IPS-15b (cell line): ENCODE data around the gene SCFD2.

Source experiments
- H3K27me3 ChIP-seq: one replicate; pipeline ENCODE4 v1.6.1; 2013; ENCODE audit warnings: low read length; ENCODE audit not compliant: control insufficient read depth, insufficient read depth
- H3K36me3 ChIP-seq: one replicate; pipeline ENCODE4 v1.6.1; 2013; ENCODE audit warnings: low read length; ENCODE audit not compliant: control insufficient read depth, insufficient read depth
- H3K4me1 ChIP-seq: one replicate; pipeline ENCODE4 v1.6.1; 2013; ENCODE audit warnings: mild to moderate bottlenecking, low read length; ENCODE audit not compliant: control insufficient read depth, insufficient read depth
- H3K4me3 ChIP-seq: one replicate; pipeline ENCODE4 v1.5.1; 2013; ENCODE audit warnings: low read depth, low read length
- H3K9ac ChIP-seq: one replicate; pipeline ENCODE4 v1.6.1; 2013; ENCODE audit warnings: low read depth, mild to moderate bottlenecking, low read length
- H3K9me3 ChIP-seq: one replicate; pipeline ENCODE4 v1.6.1; 2013; ENCODE audit warnings: mild to moderate bottlenecking, low read length; ENCODE audit not compliant: control insufficient read depth, insufficient read depth

Gene SCFD2

DNA sequence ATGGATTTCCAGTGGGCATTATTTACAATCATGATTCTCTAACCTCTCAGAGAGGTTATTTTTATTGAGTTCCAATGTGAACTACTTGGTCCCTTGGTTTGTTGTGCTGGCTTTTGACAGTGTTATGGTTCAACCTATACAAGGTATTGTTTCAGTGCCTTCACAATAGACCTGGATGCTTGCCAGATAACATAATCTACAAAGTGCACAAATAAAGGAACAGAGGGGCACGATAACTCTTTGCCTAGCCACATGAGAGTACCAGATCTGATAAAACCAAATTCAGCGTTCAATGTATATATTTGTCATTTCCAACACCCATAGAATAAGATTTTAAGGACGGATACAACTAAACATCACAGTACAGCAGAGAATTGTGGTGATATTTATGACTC, 382.9 kb downstream of the SCFD2 start:
- Histone ChIP-seq H3K9me3 (no peaks in the 10 kb centered on the region), H3K4me1 (no peaks in the 10 kb centered on the region), H3K9ac (no peak overlapping the region), H3K27me3 (no peaks in the 10 kb centered on the region), H3K36me3 (no peaks in the 10 kb centered on the region), H3K4me3 (no peak overlapping the region)

DNA sequence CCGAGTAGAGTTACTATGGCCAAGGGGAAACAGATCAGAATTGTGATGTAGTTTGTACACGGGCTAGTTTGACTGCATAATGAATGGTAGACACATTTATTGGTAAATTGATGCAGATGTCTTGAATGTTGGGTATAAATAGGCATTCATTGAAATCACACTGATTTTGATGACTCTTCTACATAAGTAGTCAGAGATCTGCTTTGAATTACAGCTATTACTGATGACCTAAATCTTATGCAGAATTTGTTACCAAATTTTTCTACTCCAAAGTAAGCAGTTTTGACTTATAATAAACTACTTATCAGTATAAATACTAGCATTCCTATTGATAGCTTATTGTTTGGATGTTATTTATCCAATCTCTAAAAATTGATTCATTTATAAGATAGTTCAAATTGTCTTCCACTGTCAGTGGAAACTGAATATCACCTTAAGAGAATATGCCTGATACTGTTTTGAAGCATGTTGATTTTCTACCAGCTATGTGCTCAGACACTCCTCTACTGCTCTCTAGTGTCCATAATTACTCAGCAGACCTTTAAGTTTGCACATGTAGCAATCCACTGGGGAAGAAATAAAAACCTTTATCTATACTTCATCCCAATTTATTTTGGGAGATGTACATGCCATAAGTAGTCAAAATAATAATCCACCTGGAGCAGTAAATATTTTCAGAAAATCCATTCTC, 383.5 kb downstream of the SCFD2 start:
- Histone ChIP-seq H3K36me3 (no peaks in the 10 kb centered on the region), H3K9ac (no peak overlapping the region), H3K9me3 (no peaks in the 10 kb centered on the region), H3K4me3 (no peak overlapping the region), H3K4me1 (no peaks in the 10 kb centered on the region), H3K27me3 (no peaks in the 10 kb centered on the region)

DNA sequence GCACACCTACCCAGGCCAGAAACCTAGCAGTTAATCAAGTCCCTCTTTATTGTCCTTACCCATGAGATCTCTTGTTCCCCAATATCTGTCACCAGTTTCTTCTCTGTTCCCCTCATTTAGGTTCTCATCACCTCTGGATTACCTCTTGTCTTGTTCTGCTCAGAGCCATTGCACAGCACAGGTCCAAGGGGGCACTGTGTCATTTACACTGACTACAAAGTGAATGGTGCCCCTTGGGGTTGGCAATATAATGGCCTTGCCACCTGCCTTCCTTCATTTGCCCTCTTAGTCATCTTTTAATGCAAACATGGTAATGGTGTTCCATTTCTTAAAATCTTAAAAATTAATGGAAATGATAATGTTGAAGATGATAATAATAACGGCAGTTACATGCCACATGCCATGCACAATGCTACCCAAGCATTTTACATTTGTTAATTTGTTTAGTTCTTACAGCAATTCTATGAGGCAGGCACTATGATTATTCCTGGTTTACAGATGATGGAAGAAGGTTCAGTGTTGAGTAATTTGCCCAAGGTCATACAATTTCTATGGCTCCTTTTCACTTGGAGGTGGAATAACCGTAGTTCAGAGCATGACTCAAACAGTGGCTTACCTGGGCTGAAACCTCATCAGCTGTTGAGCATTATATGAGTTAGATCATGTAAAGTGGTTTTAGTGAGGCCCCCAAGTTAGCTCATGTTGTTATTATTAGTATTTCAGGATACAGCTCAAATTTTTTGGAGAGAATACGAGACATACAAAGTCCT, 385.9 kb downstream of the SCFD2 start:
- Histone ChIP-seq H3K36me3 (no peaks in the 10 kb centered on the region), H3K4me3 (no peak overlapping the region), H3K4me1 (no peaks in the 10 kb centered on the region), H3K9me3 (no peaks in the 10 kb centered on the region), H3K27me3 (no peaks in the 10 kb centered on the region), H3K9ac (no peak overlapping the region)

DNA sequence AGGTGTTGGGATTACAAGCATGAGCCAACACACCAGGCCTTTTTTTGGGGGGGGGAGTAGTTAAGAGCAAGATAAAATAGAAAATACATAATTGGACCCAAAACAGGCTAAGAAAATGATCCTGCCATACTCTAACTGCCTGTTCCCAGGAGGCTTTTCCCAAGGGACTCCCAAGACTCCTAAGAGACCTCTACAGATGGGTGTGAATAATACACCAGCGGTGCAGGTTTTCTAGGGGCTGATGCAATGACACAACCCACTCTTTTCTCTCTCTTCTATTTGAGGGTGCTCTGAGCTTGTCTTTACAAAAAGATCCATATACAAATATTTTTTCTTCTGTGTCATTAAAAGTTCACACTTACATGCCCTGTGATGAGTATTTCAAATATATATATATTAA, 386.8 kb downstream of the SCFD2 start:
- H3K36me3 ChIP-seq: no peaks in the 10 kb centered on the region
- no peaks in the 10 kb centered on the region for H3K9me3 ChIP-seq
- H3K9ac ChIP-seq: no peak overlapping the region
- no peak overlapping the region for H3K4me3 ChIP-seq
- no peaks in the 10 kb centered on the region for H3K4me1 ChIP-seq
- no peaks in the 10 kb centered on the region for H3K27me3 ChIP-seq

DNA sequence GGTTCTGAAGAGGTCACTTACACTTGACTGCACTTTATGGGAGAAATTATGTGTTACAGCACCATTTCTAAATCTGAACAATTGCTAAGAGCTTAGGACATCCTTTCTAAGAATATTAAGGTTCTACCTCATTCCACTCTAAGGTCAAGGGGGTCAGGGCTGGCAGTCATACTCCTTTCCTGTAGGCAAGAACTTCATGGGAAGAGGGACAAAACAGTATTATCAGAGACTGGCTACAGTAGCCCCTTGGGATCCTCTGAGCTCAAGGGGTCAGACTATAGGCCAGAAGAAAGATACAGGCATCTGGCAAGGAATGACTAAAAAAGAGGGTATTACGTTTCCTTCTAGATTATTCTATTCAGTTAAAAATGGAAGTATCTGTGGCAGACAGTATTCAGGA, 388.6 kb downstream of the SCFD2 start:
- H3K9me3 ChIP-seq: no peaks in the 10 kb centered on the region
- no peak overlapping the region for H3K9ac ChIP-seq
- H3K36me3 ChIP-seq: no peaks in the 10 kb centered on the region
- no peaks in the 10 kb centered on the region for H3K27me3 ChIP-seq
- no peaks in the 10 kb centered on the region for H3K4me1 ChIP-seq
- no peak overlapping the region for H3K4me3 ChIP-seq

DNA sequence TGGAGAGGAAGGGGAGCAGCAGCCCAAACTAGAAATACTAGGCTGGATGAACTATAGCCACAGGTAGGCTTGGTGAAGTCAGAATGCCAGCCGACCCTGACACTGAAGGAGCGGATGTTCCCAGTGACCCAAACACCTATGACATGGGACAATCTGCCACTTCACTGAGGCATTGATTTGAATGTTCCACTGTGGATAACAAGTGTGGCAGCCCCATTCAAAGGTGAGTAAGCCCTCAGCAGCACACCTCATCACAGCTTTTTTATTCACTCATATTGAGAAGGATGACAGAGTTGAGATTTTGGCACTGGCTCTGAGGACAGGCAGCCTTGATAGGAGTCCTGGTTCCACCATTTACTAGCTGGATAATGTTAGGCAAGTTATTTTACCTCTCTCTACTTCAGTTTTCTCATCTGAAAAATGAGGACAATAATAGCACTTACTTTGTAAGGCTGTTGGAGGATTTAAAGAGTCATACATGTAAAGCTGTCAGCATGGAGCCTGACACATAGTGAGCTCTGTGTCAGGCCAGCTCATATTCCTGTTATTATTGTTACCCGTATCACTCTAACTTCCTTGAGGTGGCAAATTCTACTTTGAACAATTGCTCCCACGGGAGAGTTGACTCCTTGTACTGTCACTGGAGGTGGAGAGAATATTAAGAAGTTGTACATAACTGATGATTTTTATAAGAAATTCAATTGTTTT, 389.2 kb downstream of the SCFD2 start:
- no peaks in the 10 kb centered on the region for H3K36me3 ChIP-seq
- H3K9ac ChIP-seq: no peak overlapping the region
- H3K9me3 ChIP-seq: no peaks in the 10 kb centered on the region
- H3K4me3 ChIP-seq: no peak overlapping the region
- no peaks in the 10 kb centered on the region for H3K4me1 ChIP-seq
- H3K27me3 ChIP-seq: no peaks in the 10 kb centered on the region

DNA sequence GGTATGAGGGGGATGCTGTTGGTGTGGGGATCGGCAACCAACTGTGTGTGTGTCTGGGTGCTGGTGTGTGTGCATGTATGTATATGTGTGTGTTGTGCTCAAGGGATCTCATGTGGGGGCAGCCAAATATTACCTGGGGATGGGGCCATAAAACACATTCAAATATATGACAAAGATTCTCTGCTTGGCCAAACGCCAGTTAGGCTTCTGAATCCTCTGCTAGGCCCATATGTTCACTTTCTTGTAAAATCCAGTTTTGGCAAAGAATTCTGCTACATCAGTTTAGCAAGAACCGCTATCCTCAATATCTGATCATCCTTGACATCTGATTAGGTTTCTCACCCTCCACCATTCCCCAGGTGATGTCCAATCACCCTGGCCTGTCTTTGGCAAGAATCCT, 397.2 kb downstream of the SCFD2 start:
- no peak overlapping the region for H3K9ac ChIP-seq
- no peaks in the 10 kb centered on the region for H3K27me3 ChIP-seq
- no peaks in the 10 kb centered on the region for H3K4me1 ChIP-seq
- H3K9me3 ChIP-seq: no peaks in the 10 kb centered on the region
- H3K4me3 ChIP-seq: no peak overlapping the region
- H3K36me3 ChIP-seq: no peaks in the 10 kb centered on the region

DNA sequence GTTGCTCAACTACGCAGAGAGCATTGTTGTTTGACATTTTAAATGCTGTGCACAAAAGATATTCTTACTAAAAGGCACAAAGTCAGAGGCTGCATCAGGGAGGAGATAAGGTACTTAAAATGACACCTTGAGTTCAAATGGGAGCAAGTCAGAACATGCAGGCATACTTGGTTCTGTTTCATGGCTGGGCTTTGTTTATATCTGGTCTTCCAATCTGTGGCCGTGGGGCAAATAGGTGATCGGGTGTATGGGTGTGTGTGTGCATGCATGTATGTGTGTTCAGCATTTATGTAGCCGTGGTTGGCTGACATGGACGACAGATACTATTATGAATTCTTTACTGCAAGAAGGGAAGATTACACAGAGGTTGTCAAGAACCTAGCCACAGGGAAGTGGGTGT, 397.6 kb downstream of the SCFD2 start:
- Histone ChIP-seq H3K4me3 (no peak overlapping the region), H3K9me3 (no peaks in the 10 kb centered on the region), H3K27me3 (no peaks in the 10 kb centered on the region), H3K4me1 (no peaks in the 10 kb centered on the region), H3K9ac (no peak overlapping the region), H3K36me3 (no peaks in the 10 kb centered on the region)

DNA sequence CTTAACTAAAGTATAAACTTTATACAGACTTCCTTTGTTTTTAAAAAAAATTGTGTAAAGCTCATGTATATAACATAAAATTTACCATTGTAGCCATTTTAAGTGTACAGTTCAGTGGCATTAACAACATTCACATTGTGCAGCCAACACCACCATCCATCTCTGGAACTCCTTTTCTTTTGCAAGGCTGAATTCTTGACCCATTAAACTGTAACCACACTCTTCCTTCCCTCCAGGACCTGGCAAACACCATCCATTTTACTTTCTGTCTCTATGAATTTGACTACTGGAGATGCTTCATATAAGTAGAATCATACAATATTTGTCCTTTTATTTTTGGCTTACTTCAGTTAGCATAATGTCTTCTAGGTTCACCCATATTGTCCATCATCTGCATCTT, 399.1 kb downstream of the SCFD2 start:
- H3K9me3 ChIP-seq: no peaks in the 10 kb centered on the region
- no peak overlapping the region for H3K4me3 ChIP-seq
- no peaks in the 10 kb centered on the region for H3K4me1 ChIP-seq
- no peak overlapping the region for H3K9ac ChIP-seq
- H3K27me3 ChIP-seq: no peaks in the 10 kb centered on the region
- H3K36me3 ChIP-seq: no peaks in the 10 kb centered on the region

DNA sequence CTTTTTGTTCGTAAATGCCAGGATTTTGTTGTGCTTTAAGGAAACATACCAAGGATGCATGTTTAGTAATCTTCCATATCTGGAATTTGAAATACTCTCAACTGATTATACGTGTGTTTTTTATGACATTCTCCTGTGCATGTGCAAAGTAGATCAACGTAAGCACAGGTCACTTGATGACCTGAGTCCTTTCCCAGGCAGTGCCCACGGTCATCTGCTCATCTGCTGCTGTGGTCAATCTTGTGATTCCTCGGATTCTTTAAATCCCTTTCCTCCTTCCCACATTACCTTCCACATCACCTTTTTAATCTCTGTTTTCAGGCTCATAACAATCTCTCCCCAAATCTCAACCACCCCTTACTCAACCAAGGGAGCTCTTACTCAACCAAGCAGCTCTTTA, 399.7 kb downstream of the SCFD2 start:
- Histone ChIP-seq H3K36me3 (no peaks in the 10 kb centered on the region), H3K27me3 (no peaks in the 10 kb centered on the region), H3K9me3 (no peaks in the 10 kb centered on the region), H3K4me3 (no peak overlapping the region), H3K4me1 (no peaks in the 10 kb centered on the region), H3K9ac (no peak overlapping the region)

DNA sequence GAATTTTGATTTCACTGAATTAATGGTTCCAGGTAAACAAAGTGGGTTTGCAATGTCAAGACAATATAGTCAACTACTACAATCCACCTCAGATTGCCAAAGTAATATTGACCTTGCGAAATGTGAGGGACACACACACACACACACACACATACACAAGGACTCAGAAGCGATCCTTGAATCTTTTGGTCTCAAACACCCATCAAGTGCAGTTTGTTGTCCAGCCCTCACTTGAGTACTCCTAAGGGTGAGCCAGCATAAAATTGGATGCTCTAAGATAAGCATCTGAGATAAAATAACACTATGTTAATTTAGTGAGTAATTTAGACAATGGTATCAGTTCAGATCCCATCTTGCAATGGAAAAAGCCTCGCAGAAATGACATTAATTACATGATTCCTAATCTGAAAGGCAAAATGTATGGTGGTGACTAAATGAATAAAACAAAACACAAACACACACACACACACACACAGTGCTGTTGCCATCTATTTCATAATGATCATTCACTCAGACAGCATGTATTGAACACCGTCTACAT, 401.2 kb downstream of the SCFD2 start:
- no peaks in the 10 kb centered on the region for H3K36me3 ChIP-seq
- H3K9me3 ChIP-seq: no peaks in the 10 kb centered on the region
- H3K4me1 ChIP-seq: no peaks in the 10 kb centered on the region
- H3K9ac ChIP-seq: no peak overlapping the region
- H3K4me3 ChIP-seq: no peak overlapping the region
- H3K27me3 ChIP-seq: no peaks in the 10 kb centered on the region
